HG03139 (cell line): Measurements from ENCODE around the gene NADK2.
"Not testable (repeated sequence)": the region's sequence is repeated elsewhere in the genome, so short reads cannot be mapped to it uniquely, and the experiment has no call there.

Experiments
- ATAC-seq: cut with Tn5 transposase; IDR thresholded peaks from one replicate; pipeline ENCODE4 v1.9.1; 2021; ENCODE audit not compliant: unreplicated experiment

NADK2 gene

DNA sequence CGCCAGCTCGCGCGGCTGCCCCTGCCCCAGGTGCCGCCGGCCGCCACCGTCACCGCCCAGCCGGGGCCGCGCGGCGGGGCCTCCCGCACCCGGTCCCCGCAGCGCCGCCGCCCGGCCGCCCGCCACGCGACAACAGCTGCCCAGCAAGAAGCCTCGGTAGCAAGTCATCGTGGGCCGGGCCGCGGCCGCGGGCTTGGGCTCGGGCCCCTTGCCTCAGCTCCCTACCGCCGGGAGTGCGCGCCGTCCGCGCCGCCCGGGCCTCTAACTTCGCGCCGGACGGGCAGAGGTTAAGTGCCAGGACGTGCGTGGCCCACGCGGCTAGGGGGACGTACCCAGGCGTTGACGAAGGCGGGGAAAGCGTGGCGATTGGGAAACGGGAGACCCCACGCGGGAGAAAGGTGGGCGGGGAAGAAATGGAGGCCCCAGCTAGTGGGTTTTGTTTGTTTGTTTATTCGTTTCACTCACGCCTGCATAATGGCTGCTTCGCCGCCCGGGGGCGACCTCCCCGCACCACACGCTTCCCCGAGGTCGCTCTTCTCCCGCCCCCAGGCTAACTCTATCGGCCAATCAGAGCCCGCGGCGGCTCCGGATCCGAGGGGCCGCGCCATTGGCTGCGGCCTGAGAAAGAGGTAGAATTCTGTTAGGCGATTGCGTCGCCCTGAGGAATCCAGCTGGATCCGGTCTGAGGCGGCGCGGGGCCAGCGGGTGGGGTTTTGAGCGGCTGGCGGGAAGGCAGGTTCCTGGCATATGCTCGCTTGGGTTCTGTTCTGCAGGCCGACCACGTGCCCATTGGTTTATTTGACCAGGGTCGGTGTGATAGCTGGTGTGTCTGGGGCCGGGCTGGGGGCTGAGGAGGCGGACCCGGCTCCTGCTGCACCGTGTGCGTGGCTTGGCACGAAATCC lies at the start of gene NADK2:
NADK2 (minus strand) TSS at position 295 of the 903 bp plus-strand sequence; CDS start at position 168, 127 bp downstream.
- ATAC-seq: peak; percentile 88

DNA sequence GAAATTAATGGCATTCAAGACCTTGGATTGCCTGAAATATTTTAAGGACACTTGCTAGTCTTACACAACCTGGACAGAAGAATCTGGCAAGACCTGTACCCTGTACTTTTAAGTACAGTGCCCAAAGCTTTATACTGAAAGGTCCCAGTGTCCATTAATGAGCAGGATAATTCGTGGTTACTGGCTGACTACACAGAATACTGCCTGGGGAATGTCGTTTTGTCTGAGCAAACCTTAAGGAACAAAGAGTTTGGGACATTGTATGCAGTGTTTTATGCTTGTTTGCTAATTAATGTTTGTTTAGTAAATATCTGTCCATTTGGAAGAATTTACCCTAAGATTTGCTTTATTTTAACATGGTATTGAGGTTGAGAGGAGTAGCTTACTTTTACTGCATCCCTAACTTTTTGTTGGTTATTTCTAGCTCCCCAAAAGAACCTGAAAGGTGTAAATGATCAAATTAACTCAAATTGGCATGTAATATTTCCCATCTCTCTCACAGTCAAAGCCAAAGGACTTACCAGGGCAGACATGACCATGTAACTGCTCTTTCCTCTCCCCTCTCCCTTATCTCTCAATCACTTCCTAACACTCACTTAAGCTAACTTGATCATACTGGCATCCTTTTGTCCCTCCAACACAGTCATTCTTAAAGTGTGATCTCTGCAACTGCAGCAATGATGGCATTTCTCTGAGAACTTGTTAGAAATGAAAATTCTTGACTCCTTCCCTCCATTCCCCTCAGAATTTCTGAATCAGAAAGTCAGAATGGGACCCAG lies 44.3 kb upstream of the NADK2 start:
- ATAC-seq: no peak

DNA sequence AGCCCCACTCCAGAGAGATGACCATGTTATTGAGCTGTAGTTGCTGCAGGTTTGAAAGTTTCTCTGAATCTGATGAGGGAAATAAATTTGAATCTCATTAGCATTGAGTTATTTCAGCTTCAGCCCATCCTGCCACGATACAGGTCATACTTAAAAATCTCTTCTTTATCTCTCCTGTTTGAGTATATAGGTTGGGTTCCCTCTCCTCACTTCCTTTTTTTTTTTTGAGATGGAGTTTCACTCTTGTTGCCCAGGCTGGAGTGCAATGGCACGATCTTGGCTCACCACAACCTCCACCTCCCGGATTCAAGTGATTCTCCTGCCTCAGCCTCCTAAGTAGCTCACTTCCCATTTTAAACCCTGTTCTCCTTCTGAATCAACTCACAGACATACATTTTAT lies 42.0 kb upstream of the NADK2 start:
- not testable (repeated sequence) for ATAC-seq

GRCh38 chr5:36281626-36282025 lies 39.9 kb upstream of the NADK2 start:
- no peak for ATAC-seq

DNA sequence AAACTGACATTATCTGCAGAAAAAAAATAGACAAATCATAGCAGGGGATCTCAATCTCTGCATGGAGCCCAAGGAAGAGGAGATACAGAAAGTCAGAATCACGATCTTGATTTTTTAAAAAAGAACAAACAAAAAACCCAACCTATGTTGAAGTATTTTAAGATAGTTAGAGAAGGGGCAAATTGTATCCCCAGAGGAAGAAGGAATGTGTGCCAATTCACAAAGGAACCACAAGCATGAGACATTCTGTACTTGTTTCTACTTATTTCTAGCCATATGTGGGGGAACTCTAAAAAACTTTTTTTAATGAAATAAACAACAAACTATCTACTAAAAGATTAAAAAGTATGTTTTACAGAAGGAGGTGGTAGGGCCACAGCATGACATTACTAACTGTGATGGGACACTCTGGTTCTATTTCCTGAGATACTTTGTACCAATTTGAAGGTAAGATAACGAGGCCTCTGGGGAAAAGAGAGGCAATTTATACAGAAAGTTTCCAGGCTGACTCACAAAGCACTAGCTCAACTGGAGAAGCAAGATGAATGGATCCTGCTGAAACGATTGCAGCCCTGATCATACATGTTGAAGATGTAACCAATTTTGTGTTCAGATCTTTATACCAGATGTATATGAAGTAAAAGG lies 37.5 kb upstream of the NADK2 start:
- ATAC-seq: no peak

DNA sequence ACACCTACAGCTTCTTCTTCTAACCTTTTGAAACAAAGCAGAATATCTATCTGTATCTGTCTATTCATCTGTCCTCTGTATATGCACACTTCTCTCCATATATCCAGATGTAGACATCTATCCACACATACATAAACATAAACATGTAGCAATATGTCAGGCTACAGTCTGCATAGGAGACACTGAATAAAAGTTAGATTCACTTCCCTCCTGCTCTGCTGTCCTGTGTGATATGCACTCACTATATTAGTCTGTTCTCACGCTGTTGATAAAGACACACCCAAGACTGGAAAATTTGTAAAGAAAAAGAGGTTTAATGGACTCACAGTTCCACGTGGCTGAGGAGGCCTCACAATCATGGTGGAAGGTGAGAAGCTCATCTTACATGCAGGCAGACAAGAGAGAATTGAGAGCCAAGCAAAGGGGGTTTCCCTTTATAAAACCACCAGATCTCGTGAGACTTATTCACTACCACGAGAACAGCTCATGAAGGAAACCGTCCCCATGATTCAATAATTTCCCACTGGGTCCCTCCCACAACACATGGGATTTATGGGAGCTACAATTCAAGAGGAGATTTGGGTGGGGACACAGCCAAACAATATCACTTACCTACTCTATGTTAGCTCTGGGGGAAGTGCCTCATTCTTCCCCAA lies 35.9 kb upstream of the NADK2 start:
- ATAC-seq: no peak

DNA sequence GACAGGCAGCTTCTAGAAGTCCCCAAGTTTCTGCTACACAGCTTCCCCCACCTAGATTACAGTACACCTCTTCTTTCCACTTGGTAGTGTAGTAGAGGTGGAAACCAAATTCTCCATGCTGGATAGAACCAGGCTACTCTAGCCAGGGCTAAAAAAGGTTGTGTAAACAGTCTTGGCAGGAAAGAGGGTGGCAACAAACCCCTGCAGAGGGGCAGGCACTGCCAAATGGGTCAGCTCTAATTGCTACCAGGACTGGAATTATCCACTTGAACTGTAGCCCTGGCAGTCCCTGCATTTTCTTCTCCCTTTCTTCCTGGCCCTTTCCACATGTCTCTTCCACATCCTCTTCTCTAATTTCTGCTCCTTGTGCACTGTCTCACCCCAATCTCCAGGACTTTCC lies 35.1 kb upstream of the NADK2 start:
- ATAC-seq: no peak

- no peak for ATAC-seq
Observed at GRCh38 chr5:36273809-36274526, 32.2 kb upstream of the NADK2 start.

DNA sequence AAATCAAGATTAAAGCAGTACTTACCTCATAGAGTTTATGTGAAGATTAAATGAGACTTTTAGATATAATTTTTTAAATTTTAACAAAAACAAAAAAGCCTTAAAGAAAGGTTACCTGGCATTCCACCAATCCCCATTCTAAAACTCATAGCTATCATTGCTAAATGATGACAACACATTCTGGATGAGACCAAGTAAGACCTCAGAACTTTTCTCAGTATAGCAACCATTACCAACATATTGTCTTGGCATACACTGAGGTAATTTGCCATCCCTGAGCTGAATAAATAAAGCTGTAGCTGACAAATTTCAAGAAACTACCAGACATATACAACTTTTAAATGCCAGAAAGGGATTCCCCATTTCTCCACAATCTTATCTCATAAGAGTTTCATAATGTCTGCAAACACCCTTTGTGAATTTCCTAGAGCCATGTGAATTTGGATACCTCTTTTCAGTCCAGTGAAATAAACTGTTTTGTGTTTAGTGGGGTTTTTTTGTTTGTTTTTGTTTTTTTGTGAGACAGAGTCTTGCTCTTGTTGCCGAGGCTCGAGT lies 30.5 kb upstream of the NADK2 start:
- ATAC-seq: no peak

GRCh38 chr5:36270876-36271575 lies 29.3 kb upstream of the NADK2 start:
- no peak for ATAC-seq

- ATAC-seq: no peak
Observed at GRCh38 chr5:36270175-36270574, 28.4 kb upstream of the NADK2 start.

GRCh38 chr5:36269478-36269877 lies 27.8 kb upstream of the NADK2 start:
- no peak for ATAC-seq

DNA sequence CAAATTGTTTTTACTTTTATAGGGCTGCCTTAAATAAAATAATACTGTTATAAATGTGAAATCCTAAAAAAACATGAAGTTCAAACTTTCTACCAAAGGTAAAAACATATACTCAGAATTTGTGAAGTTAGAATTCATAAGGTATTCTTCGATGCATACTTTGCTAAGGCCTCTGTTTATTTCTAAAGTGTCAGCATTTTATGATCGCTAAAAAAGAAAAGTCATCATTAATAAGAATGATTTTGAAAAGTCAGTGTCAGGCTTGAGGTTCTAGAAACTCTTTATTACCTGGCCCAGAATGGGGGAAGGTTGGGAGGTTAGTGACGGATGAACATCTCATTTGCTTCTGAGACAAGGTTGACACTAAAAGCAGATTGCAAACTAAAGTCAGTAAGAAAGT lies 26.2 kb upstream of the NADK2 start:
- ATAC-seq: no peak

DNA sequence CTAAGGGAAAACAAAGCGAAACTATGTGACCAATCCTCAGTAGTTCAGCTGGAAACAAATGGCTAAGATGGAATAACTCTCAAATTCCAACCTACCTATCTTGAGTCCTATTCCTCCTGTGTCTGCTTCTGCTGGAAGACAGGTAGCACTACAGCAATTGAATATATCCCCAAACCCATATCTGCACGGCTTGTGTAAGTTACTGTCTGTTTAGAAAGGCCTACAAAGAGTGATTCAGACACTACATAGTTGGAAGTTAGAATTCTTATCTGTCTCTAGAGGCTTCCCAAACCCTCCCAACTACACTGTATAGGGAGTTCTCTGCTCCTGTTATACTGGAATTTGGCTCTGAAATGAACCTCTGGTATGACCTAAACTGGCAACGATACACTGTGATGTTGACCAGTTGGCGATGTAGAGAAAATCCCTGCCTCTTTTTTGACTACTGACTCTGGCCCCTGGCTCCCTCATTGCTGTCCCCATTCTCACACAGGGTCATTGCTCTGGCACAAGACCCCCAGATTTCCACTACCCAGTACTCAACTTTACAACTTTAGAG lies 22.6 kb upstream of the NADK2 start:
- no peak for ATAC-seq

DNA sequence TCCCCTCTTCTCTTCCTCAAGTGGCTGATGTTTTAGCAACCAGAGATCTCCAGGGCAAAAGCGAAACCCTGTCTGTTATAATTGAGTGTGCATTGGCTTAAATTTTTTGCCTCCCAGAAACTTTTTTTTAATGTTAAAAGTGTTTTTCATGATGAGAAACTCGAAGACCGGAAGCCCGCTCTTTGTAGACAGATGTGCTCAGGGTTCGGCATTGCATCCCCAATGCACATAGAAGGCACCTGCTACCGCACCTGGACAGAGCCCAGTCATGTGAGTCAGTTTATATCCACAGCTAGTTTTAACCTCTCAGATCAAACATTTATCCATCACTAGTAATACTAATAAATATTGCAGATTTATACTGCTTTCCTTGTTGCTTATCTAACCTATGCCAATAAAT lies 19.5 kb upstream of the NADK2 start:
- no peak for ATAC-seq

DNA sequence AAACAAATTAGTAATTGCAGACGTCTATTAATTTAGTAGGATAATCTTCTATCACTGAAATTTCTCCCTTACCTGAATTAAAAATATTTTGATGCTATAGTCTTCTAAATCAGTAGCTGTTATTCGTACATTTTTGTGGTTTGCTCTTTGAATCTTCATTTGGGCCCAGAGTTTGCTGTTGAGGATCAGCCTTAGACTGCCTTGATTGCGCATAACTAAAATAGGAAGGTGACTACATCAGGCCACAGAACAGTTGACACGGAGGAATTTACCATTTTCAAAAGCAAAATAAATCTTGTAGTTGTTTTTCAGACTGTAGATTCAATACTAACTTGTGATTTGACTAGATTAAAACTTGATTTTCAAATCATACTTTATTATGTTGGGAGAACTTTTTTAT lies 11.8 kb upstream of the NADK2 start:
- no peak for ATAC-seq

- ATAC-seq: no peak
Observed at GRCh38 chr5:36252722-36253365, 11.1 kb upstream of the NADK2 start.

GRCh38 chr5:36251218-36251617 lies 9.5 kb upstream of the NADK2 start:
- ATAC-seq: no peak

- ATAC-seq: no peak
Observed at GRCh38 chr5:36250427-36250826, 8.7 kb upstream of the NADK2 start.
